ENCODE measurements around the gene OR9A4. TPM values are rescaled to one million over a fixed set of nuclear protein-coding genes. Genes with fewer than 3 reads are reported as not detected.

OR9A4 gene
- total RNA-seq, 1 experiment from 2014 or later: not detected

- H2AFZ ChIP-seq (ENCODE audit: low read length): no peak overlapping the region
- no peaks in the 10 kb centered on the region for H3K79me1 ChIP-seq (ENCODE audit: insufficient read depth, low read depth, low read length, poor library complexity, severe bottlenecking)
- no peak overlapping the region for H2BK20ac ChIP-seq (ENCODE audit: low read depth, low read length, poor library complexity, severe bottlenecking)
- no peaks in the 10 kb centered on the region for H3K4me1 ChIP-seq (ENCODE audit: insufficient read depth, low read length)
- H2BK12ac ChIP-seq (ENCODE audit: insufficient read length, low read depth, low read length): no peak overlapping the region
- no peaks in the 10 kb centered on the region; the same call in 1 of the 2 replicates for H3K27me3 Mint-ChIP-seq (ENCODE audit: low read depth)
- no CpG with 5 or more reads among the region's 1 CpG for WGBS (ENCODE audit: extremely low coverage, insufficient read length, low lambda C conversion rate)
- no peak overlapping the region for H3K4ac ChIP-seq (ENCODE audit: low read depth, low read length)
- H4K91ac ChIP-seq (ENCODE audit: insufficient read length, low read depth, low read length): no peak overlapping the region
- H2BK120ac ChIP-seq (ENCODE audit: low read depth, low read length, poor library complexity, severe bottlenecking): no peak overlapping the region
- H3K4me3 Mint-ChIP-seq: no peak overlapping the region
- H3K27ac Mint-ChIP-seq: no peak overlapping the region
- no peak overlapping the region for H3K27ac ChIP-seq (ENCODE audit: insufficient read length, low read depth, low read length)
- H3K79me2 ChIP-seq (ENCODE audit: insufficient read depth, low read length): no peaks in the 10 kb centered on the region
- no peak overlapping the region for H3T11ph ChIP-seq (ENCODE audit: low read length)
- H4K20me1 ChIP-seq (ENCODE audit: control insufficient read depth, insufficient read depth, insufficient read length): no peaks in the 10 kb centered on the region
- H2BK15ac ChIP-seq (ENCODE audit: low read depth, low read length): no peak overlapping the region
- no peak overlapping the region for H2AK5ac ChIP-seq (ENCODE audit: insufficient read length, low read length)
- no peaks in the 10 kb centered on the region for H3K27me3 ChIP-seq (ENCODE audit: insufficient read depth, low read length)
- no peak overlapping the region for H4K8ac ChIP-seq (replicated peaks; ENCODE audit: insufficient read length, low read depth, low read length)
- peaks cover 0 to 2% (median 0%) of the 10 kb centered on the region in 3 experiments; a peak in 3 of 7 replicates for H3K36me3 Mint-ChIP-seq (ENCODE audit: insufficient read depth in 1 of 3, low read depth in 3 of 3)
- no peak overlapping the region for H3K9ac ChIP-seq (ENCODE audit: extremely low read depth, insufficient read length, low read length)
- no peaks in the 10 kb centered on the region for H3K9me3 ChIP-seq (ENCODE audit: control insufficient read depth, low read depth, low read length)
- H4K5ac ChIP-seq (ENCODE audit: insufficient read length, low read depth, low read length): no peak overlapping the region
- no peak overlapping the region for H3K14ac ChIP-seq (ENCODE audit: insufficient read depth, low read length)
- no peaks in the 10 kb centered on the region for H3K4me1 Mint-ChIP-seq
- H3K23me2 ChIP-seq (ENCODE audit: insufficient read length, low read depth, low read length, poor library complexity, severe bottlenecking): no peaks in the 10 kb centered on the region
- TF ChIP-seq CTCF (conservative IDR thresholded peaks at IDR 0.05): no peak
- no peak overlapping the region for H3K23ac ChIP-seq (ENCODE audit: insufficient read length, low read depth, low read length)
- no peak overlapping the region for H3K18ac ChIP-seq (ENCODE audit: insufficient read length, low read depth, low read length)
- DNase-seq: no peak
- H3K56ac ChIP-seq (ENCODE audit: insufficient read length, low read depth, low read length): no peak overlapping the region
- H2BK5ac ChIP-seq (ENCODE audit: insufficient read length, low read length): no peak overlapping the region
- H3K9me3 Mint-ChIP-seq: peaks cover 4% of the 10 kb centered on the region in 2 experiments; a peak in 4 of 5 replicates
- H3K4me2 ChIP-seq (ENCODE audit: insufficient read depth, insufficient read length, low read length): no peak overlapping the region
Measured at GRCh38 chr7:141920281-141920680, 4.1 kb downstream of the OR9A4 start.
